GM12878 (cell line): ENCODE measurements around the gene MBOAT1.

ENCODE experiments used
- CHD4 ChIP-seq: fragments of 200-600 bp; sonication (generic); IDR thresholded peaks from 2 replicates; pipeline ENCODE4 v1.6.1; 2016; ENCODE audit warnings: mild to moderate bottlenecking
- CTCF ChIP-seq, 3 experiments: IDR thresholded peaks in 2 of 3; conservative IDR thresholded peaks in 1 of 3; 2 replicates each; pipeline ENCODE4 v1.5.1; 2011; ENCODE audit warnings: low read depth in 3 of 3, low read length in 3 of 3, mild to moderate bottlenecking in 3 of 3, control low read depth in 2 of 3, moderate library complexity in 2 of 3, inconsistent platforms in 1 of 3, mixed read lengths in 1 of 3; ENCODE audit not compliant: control insufficient read depth in 2 of 3, insufficient read depth in 1 of 3; ENCODE audit errors: extremely low read depth in 1 of 3
- ELK1 ChIP-seq: IDR thresholded peaks from 2 replicates; pipeline ENCODE4 v1.6.1; 2012; ENCODE audit warnings: low read depth, low read length, improper control_type of control experiment
- IRF3 ChIP-seq: fragments of 450-650 bp; IDR thresholded peaks from 2 replicates; pipeline ENCODE4 v1.6.1; 2014; ENCODE audit warnings: mild to moderate bottlenecking
- KDM1A ChIP-seq: fragments of 200-600 bp; sonication (generic); IDR thresholded peaks from 2 replicates; pipeline ENCODE4 v1.6.1; 2016; ENCODE audit warnings: borderline replicate concordance
- POLR2A ChIP-seq: IDR thresholded peaks from 2 replicates; pipeline ENCODE4 v1.6.1; 2011; ENCODE audit warnings: low read depth, mild to moderate bottlenecking, low read length
- SIX5 ChIP-seq: IDR thresholded peaks from 2 replicates; pipeline ENCODE4 v1.6.1; 2011; ENCODE audit warnings: mild to moderate bottlenecking, low read depth, low read length, moderate library complexity; ENCODE audit not compliant: severe bottlenecking
- SMARCA5 ChIP-seq: fragments of 450-650 bp; IDR thresholded peaks from 2 replicates; pipeline ENCODE4 v1.6.1; 2017; ENCODE audit warnings: mild to moderate bottlenecking
- STAT3 ChIP-seq: IDR thresholded peaks from 2 replicates; pipeline ENCODE4 v1.6.1; 2011; ENCODE audit warnings: low read depth, low read length, improper control_type of control experiment
- YY1 ChIP-seq: IDR thresholded peaks from 2 replicates; pipeline ENCODE4 v1.6.1; 2011; ENCODE audit warnings: low read depth, mild to moderate bottlenecking, low read length

- no peak for TF ChIP-seq KDM1A
- no peak for TF ChIP-seq CTCF (IDR thresholded peaks at IDR 0.05 in 2 of 3, conservative IDR thresholded peaks at IDR 0.05 in 1 of 3; ENCODE audit: control insufficient read depth in 2 of 3, extremely low read depth in 1 of 3, insufficient read depth in 1 of 3, low read depth in 3 of 3, low read length in 3 of 3)
- TF ChIP-seq YY1 = no peak
- TF ChIP-seq IRF3 = no peak
- no peak for TF ChIP-seq POLR2A
- no peak for TF ChIP-seq SMARCA5
- TF ChIP-seq ELK1 = no peak
- TF ChIP-seq SIX5 = no peak
- TF ChIP-seq STAT3 = no peak
- TF ChIP-seq CHD4 = no peak
Observed at GRCh38 chr6:20221421-20221820, 9.2 kb upstream of the MBOAT1 start.
